SK-N-SH treated with all-trans-retinoic acid at 6 μM for 48 hours (cell line): ENCODE data around the gene DLK1.

Experiments
- ATAC-seq: fragments of 200-7000 bp; cut with Tn5 transposase; 3 replicates; pipeline ENCODE4 v1.9.1; 2020; ENCODE audit warnings: mild to moderate bottlenecking, moderate library complexity
- ARNTL ChIP-seq: fragments of 450-650 bp; formaldehyde crosslinking; IDR thresholded peaks from 2 replicates; pipeline ENCODE4 v1.5.0; 2020; ENCODE audit warnings: low read depth, mild to moderate bottlenecking, moderate library complexity, borderline replicate concordance
- BACH2 ChIP-seq: fragments of 250-450 bp; sonication (Bioruptor Pico); IDR thresholded peaks from 2 replicates; pipeline ENCODE4 v1.9.0; 2021; ENCODE audit warnings: mild to moderate bottlenecking, borderline replicate concordance
- CSDC2 ChIP-seq: fragments of 250-450 bp; sonication (Bioruptor Pico); IDR thresholded peaks from 2 replicates; pipeline ENCODE4 v1.5.0; 2020; ENCODE audit warnings: mild to moderate bottlenecking, moderate library complexity
- ESRRG ChIP-seq: fragments of 250-450 bp; sonication (Bioruptor Pico); IDR thresholded peaks from 2 replicates; pipeline ENCODE4 v1.6.1; 2021; ENCODE audit warnings: mild to moderate bottlenecking
- GLIS3 ChIP-seq: fragments of 250-450 bp; sonication (Bioruptor Pico); IDR thresholded peaks from 2 replicates; pipeline ENCODE4 v1.5.0; 2020; ENCODE audit warnings: mild to moderate bottlenecking, moderate library complexity
- ISL1 ChIP-seq: fragments of 250-450 bp; sonication (Bioruptor Pico); IDR thresholded peaks from 2 replicates; pipeline ENCODE4 v2.1.2; 2022; ENCODE audit warnings: mild to moderate bottlenecking, moderate library complexity
- OSR1 ChIP-seq: fragments of 250-450 bp; sonication (Bioruptor Pico); IDR thresholded peaks from 2 replicates; pipeline ENCODE4 v1.8.0; 2022; ENCODE audit warnings: moderate library complexity, mild to moderate bottlenecking, inconsistent platforms
- PATZ1 ChIP-seq: fragments of 250-450 bp; sonication (Bioruptor Pico); IDR thresholded peaks from 2 replicates; pipeline ENCODE4 v1.8.0; 2020; ENCODE audit warnings: mild to moderate bottlenecking, moderate library complexity, borderline replicate concordance
- POU6F1 ChIP-seq: fragments of 250-450 bp; sonication (Bioruptor Pico); IDR thresholded peaks from 2 replicates; pipeline ENCODE4 v1.8.0; 2021; ENCODE audit warnings: low read depth, mild to moderate bottlenecking, moderate library complexity, borderline replicate concordance
- PPARA ChIP-seq: fragments of 250-450 bp; sonication (Bioruptor Pico); IDR thresholded peaks from 2 replicates; pipeline ENCODE4 v1.5.0; 2020; ENCODE audit warnings: mild to moderate bottlenecking, borderline replicate concordance
- RARB ChIP-seq: fragments of 250-450 bp; sonication (Bioruptor Pico); IDR thresholded peaks from 2 replicates; pipeline ENCODE4 v1.8.0; 2021; ENCODE audit warnings: mild to moderate bottlenecking, moderate library complexity
- SNAI2 ChIP-seq: fragments of 250-450 bp; sonication (Bioruptor Pico); IDR thresholded peaks from 2 replicates; pipeline ENCODE4 v1.5.0; 2020; ENCODE audit warnings: mild to moderate bottlenecking, moderate library complexity
- TCF4 ChIP-seq: fragments of 250-450 bp; sonication (Bioruptor Pico); IDR thresholded peaks from 2 replicates; pipeline ENCODE4 v1.8.0; 2021; ENCODE audit warnings: mild to moderate bottlenecking, moderate library complexity, borderline replicate concordance
- TOX ChIP-seq: fragments of 250-450 bp; sonication (Bioruptor Pico); IDR thresholded peaks from 2 replicates; pipeline ENCODE4 v1.8.0; 2021; ENCODE audit warnings: mild to moderate bottlenecking, moderate library complexity, borderline replicate concordance
- TSHZ2 ChIP-seq: fragments of 250-450 bp; sonication (Bioruptor Pico); IDR thresholded peaks from 2 replicates; pipeline ENCODE4 v1.5.0; 2020; ENCODE audit warnings: mild to moderate bottlenecking, moderate library complexity
- ZC3H10 ChIP-seq: fragments of 250-450 bp; sonication (Bioruptor Pico); IDR thresholded peaks from 2 replicates; pipeline ENCODE4 v1.5.1; 2021; ENCODE audit warnings: mild to moderate bottlenecking, moderate library complexity
- ZFP3 ChIP-seq: fragments of 250-450 bp; sonication (Bioruptor Pico); IDR thresholded peaks from 2 replicates; pipeline ENCODE4 v1.5.0; 2020; ENCODE audit warnings: mild to moderate bottlenecking, moderate library complexity
- ZFP30 ChIP-seq: fragments of 450-650 bp; formaldehyde crosslinking; IDR thresholded peaks from 2 replicates; pipeline ENCODE4 v1.5.0; 2022; ENCODE audit warnings: mild to moderate bottlenecking, moderate library complexity
- ZNF565 ChIP-seq: fragments of 450-650 bp; formaldehyde crosslinking; conservative IDR thresholded peaks from 2 replicates; pipeline ENCODE4 v1.5.0; 2020; ENCODE audit warnings: low read depth, mild to moderate bottlenecking, moderate library complexity
- ZNF8 ChIP-seq: fragments of 450-650 bp; formaldehyde crosslinking; IDR thresholded peaks from 2 replicates; pipeline ENCODE4 v1.5.0; 2020; ENCODE audit warnings: mild to moderate bottlenecking, moderate library complexity

Gene DLK1

GRCh38 chr14:100778526-100778882, 51.8 kb downstream of the DLK1 start:
- TF ChIP-seq GLIS3 (CRISPR knock-in tag) (no peak), PATZ1 (no peak), ZC3H10 (CRISPR knock-in tag) (no peak), TCF4 (CRISPR knock-in tag) (no peak), ISL1 (CRISPR knock-in tag) (no peak), BACH2 (CRISPR knock-in tag) (no peak), TSHZ2 (CRISPR knock-in tag) (no peak), POU6F1 (no peak), ZNF565 (CRISPR knock-in tag) (no peak), SNAI2 (CRISPR knock-in tag) (no peak), ZFP3 (no peak), TOX (CRISPR knock-in tag) (no peak), ZFP30 (no peak), CSDC2 (CRISPR knock-in tag) (no peak), ESRRG (no peak), RARB (CRISPR knock-in tag) (no peak), ZNF8 (CRISPR knock-in tag) (no peak), PPARA (CRISPR knock-in tag) (no peak)
- ATAC-seq = no peak

GRCh38 chr14:100778951-100779690, 52.4 kb downstream of the DLK1 start:
- ATAC-seq = no peak
- TF ChIP-seq OSR1 (CRISPR knock-in tag) (no peak), ZNF565 (CRISPR knock-in tag) (no peak), ZNF8 (CRISPR knock-in tag) (no peak), BACH2 (CRISPR knock-in tag) (no peak), ZFP30 (no peak), PPARA (CRISPR knock-in tag) (no peak), ESRRG (no peak), ARNTL (CRISPR knock-in tag) (no peak)

- TF ChIP-seq ZNF8 (CRISPR knock-in tag) (no peak), ISL1 (CRISPR knock-in tag) (no peak), ZC3H10 (CRISPR knock-in tag) (no peak), POU6F1 (no peak), TSHZ2 (CRISPR knock-in tag) (no peak), GLIS3 (CRISPR knock-in tag) (no peak), SNAI2 (CRISPR knock-in tag) (no peak), ZNF565 (CRISPR knock-in tag) (no peak), ARNTL (CRISPR knock-in tag) (no peak), ZFP30 (no peak), TCF4 (CRISPR knock-in tag) (no peak), RARB (CRISPR knock-in tag) (no peak)
- no peak for ATAC-seq
Observed at GRCh38 chr14:100779691-100780080, 53.0 kb downstream of the DLK1 start.
